ENCODE data around the gene RETSAT.

- TF ChIP-seq CTCF (IDR thresholded peaks at IDR 0.05; ENCODE audit: insufficient read depth, low read length, poor library complexity, severe bottlenecking) (no peak), EZH2phosphoT487 (conservative IDR thresholded peaks at IDR 0.05; ENCODE audit: low read length) (no peak)
Measured at GRCh38 chr2:85380048-85380447, 25.7 kb upstream of the RETSAT start.

All from SU-DHL-6 (cell line).